ENCODE results near the gene VSX2. TPM values are rescaled to one million over a fixed set of nuclear protein-coding genes. Genes with fewer than 3 reads are reported as not detected.

Gene VSX2
- total RNA-seq, 1 experiment from 2014 or later = not detected

DNA sequence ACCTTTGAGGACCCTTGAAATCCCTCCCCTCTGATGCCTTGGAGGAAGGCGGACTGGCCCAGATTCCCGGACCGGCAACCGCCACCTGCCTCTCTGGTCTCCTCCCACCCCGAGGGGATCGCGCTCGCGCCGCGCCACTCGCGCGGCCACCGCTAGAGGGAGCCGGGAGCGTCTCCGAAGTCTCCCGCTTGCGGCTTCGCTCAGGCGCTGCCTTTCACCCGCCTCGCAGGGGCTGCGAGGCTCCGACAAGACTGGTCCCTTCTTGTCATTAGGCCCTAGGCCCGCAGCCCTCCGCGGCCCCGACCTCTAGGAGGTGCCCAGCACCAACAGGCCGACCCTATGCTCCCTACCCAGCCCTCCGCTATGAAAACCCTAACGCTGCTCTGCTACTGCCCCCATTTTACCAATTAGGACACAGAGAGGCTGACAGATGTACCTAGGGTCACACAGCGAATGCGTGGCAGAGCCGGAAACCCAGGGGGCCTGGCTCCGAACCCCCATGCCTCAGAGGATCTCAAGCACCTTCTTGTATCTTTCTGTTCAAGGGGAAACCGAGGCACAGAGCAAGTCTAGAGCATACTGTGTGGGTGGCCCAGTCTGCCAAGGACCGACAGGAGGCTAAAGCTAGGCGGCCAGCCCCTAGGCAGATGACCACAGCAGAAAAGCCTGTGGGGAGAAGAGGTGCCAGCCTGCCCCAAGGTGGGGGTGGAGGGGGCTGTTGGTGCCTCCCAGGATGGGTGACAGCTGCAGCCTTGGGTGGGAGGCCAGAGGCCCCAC lies 21.4 kb upstream of the VSX2 start:
- Histone ChIP-seq H4K20me1 (ENCODE audit: control insufficient read depth, insufficient read depth, insufficient read length) (no peaks in the 10 kb centered on the region), H2BK12ac (ENCODE audit: insufficient read length, low read depth, low read length) (no peak overlapping the region), H3K18ac (ENCODE audit: insufficient read length, low read depth, low read length) (no peak overlapping the region), H3K4me1 (ENCODE audit: insufficient read depth, low read length) (no peaks in the 10 kb centered on the region; the same call in 1 of the 2 replicates), H3K79me1 (ENCODE audit: insufficient read depth, low read depth, low read length, poor library complexity, severe bottlenecking) (no peaks in the 10 kb centered on the region), H2BK20ac (ENCODE audit: low read depth, low read length, poor library complexity, severe bottlenecking) (no peak overlapping the region), H3K79me2 (ENCODE audit: insufficient read depth, low read length) (no peaks in the 10 kb centered on the region), H3K9me3 (ENCODE audit: control insufficient read depth, low read depth, low read length) (no peaks in the 10 kb centered on the region), H3T11ph (ENCODE audit: low read length) (no peak overlapping the region), H2AK5ac (ENCODE audit: insufficient read length, low read length) (no peak overlapping the region), H3K27ac (ENCODE audit: insufficient read length, low read depth, low read length) (no peak overlapping the region), H3K9ac (ENCODE audit: extremely low read depth, insufficient read length, low read length) (no peak overlapping the region), H2AFZ (ENCODE audit: low read length) (no peak overlapping the region), H3K23ac (ENCODE audit: insufficient read length, low read depth, low read length) (no peak overlapping the region), H2BK120ac (ENCODE audit: low read depth, low read length, poor library complexity, severe bottlenecking) (no peak overlapping the region), H3K23me2 (ENCODE audit: insufficient read length, low read depth, low read length, poor library complexity, severe bottlenecking) (no peaks in the 10 kb centered on the region), H3K4ac (ENCODE audit: low read depth, low read length) (no peak overlapping the region), H3K4me2 (ENCODE audit: insufficient read depth, insufficient read length, low read length) (no peak overlapping the region), H4K91ac (ENCODE audit: insufficient read length, low read depth, low read length) (no peak overlapping the region), H4K5ac (ENCODE audit: insufficient read length, low read depth, low read length) (no peak overlapping the region), H4K8ac (replicated peaks; ENCODE audit: insufficient read length, low read depth, low read length) (no peak overlapping the region), H3K14ac (ENCODE audit: insufficient read depth, low read length) (no peak overlapping the region), H3K27me3 (ENCODE audit: insufficient read depth, low read length) (no peaks in the 10 kb centered on the region; the same call in 1 of the 2 replicates), H3K56ac (ENCODE audit: insufficient read length, low read depth, low read length) (no peak overlapping the region), H2BK15ac (ENCODE audit: low read depth, low read length) (no peak overlapping the region), H2BK5ac (ENCODE audit: insufficient read length, low read length) (no peak overlapping the region)
- Mint-ChIP-seq H3K4me3 (0 out of 5 replicates have a peak overlapping the region, but pooled peaks of 1 of the 2 experiments have one; percentile 38), H3K27ac (no peak overlapping the region), H3K36me3 (ENCODE audit: insufficient read depth in 1 of 3, low read depth in 3 of 3) (no peaks in the 10 kb centered on the region), H3K9me3 (no peaks in the 10 kb centered on the region), H3K27me3 (ENCODE audit: low read depth) (peaks cover 58% of the 10 kb centered on the region), H3K4me1 (peaks cover 5 to 10% of the 10 kb centered on the region in 2 experiments; a peak in 3 of 4 replicates)
- DNase-seq = peak; percentile 89
- TF ChIP-seq, protein P1, sequence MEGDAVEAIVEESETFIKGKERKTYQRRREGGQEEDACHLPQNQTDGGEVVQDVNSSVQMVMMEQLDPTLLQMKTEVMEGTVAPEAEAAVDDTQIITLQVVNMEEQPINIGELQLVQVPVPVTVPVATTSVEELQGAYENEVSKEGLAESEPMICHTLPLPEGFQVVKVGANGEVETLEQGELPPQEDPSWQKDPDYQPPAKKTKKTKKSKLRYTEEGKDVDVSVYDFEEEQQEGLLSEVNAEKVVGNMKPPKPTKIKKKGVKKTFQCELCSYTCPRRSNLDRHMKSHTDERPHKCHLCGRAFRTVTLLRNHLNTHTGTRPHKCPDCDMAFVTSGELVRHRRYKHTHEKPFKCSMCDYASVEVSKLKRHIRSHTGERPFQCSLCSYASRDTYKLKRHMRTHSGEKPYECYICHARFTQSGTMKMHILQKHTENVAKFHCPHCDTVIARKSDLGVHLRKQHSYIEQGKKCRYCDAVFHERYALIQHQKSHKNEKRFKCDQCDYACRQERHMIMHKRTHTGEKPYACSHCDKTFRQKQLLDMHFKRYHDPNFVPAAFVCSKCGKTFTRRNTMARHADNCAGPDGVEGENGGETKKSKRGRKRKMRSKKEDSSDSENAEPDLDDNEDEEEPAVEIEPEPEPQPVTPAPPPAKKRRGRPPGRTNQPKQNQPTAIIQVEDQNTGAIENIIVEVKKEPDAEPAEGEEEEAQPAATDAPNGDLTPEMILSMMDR (conservative IDR thresholded peaks at IDR 0.05) = peak; percentile 98; the same call in 2 of the 3 replicates
- WGBS (ENCODE audit: extremely low coverage, insufficient read length, low lambda C conversion rate) = no CpG with 5 or more reads among the region's 40 CpGs

Data from H9 (cell line).